GM19455 (cell line): ENCODE data around the gene CDH5.

Source experiments
- ATAC-seq: cut with Tn5 transposase; IDR thresholded peaks from one replicate; pipeline ENCODE4 v1.9.1; 2021; ENCODE audit not compliant: unreplicated experiment

The CDH5 gene

GRCh38 chr16:66373667-66374066 is 7.2 kb downstream of the CDH5 start:
- ATAC-seq, result no peak

GRCh38 chr16:66374176-66374575 is 7.7 kb downstream of the CDH5 start:
- ATAC-seq, result no peak

- ATAC-seq, result no peak
Measured at GRCh38 chr16:66375451-66375850, 9.0 kb downstream of the CDH5 start.

GRCh38 chr16:66376114-66376513 is 9.6 kb downstream of the CDH5 start:
- no peak for ATAC-seq

GRCh38 chr16:66376577-66377305 is 10.2 kb downstream of the CDH5 start:
- no peak for ATAC-seq

GRCh38 chr16:66377324-66377723 is 10.8 kb downstream of the CDH5 start:
- no peak for ATAC-seq

- ATAC-seq, result no peak
Measured at GRCh38 chr16:66378741-66379570, 12.5 kb downstream of the CDH5 start.

- no peak for ATAC-seq
Measured at GRCh38 chr16:66379571-66379941, 13.1 kb downstream of the CDH5 start.

GRCh38 chr16:66380421-66380820 is 13.9 kb downstream of the CDH5 start:
- ATAC-seq, result no peak

GRCh38 chr16:66381585-66382170 is 15.2 kb downstream of the CDH5 start:
- ATAC-seq, result no peak

- ATAC-seq, result no peak
Measured at GRCh38 chr16:66382171-66382965, 15.9 kb downstream of the CDH5 start.

- no peak for ATAC-seq
Measured at GRCh38 chr16:66382966-66383299, 16.4 kb downstream of the CDH5 start.

- no peak for ATAC-seq
Measured at GRCh38 chr16:66383551-66383950, 17.1 kb downstream of the CDH5 start.

GRCh38 chr16:66385415-66385814 is 18.9 kb downstream of the CDH5 start:
- no peak for ATAC-seq

- ATAC-seq, result no peak
Measured at GRCh38 chr16:66386629-66387622, 20.4 kb downstream of the CDH5 start.

- ATAC-seq, result no peak
Measured at GRCh38 chr16:66387817-66388332, 21.4 kb downstream of the CDH5 start.

- ATAC-seq, result no peak
Measured at GRCh38 chr16:66388350-66389139, 22.1 kb downstream of the CDH5 start.

- ATAC-seq, result no peak
Measured at GRCh38 chr16:66389256-66390176, 23.0 kb downstream of the CDH5 start.
